GM18858 (cell line): Measurements from ENCODE around the gene PARP2.
"Not testable (repeated sequence)": the region's sequence is repeated elsewhere in the genome, so short reads cannot be mapped to it uniquely, and the experiment has no call there.

Source experiments
- ATAC-seq: cut with Tn5 transposase; IDR thresholded peaks from one replicate; pipeline ENCODE4 v1.9.1; 2021; ENCODE audit not compliant: unreplicated experiment

Gene PARP2

GRCh38 chr14:20343092-20343861, at the start of gene PARP2:
TSS of gene PARP2 (plus strand) at chr14:20343635. CDS start at chr14:20343642, 7 bp downstream.
- ATAC-seq: peak; percentile 92

DNA sequence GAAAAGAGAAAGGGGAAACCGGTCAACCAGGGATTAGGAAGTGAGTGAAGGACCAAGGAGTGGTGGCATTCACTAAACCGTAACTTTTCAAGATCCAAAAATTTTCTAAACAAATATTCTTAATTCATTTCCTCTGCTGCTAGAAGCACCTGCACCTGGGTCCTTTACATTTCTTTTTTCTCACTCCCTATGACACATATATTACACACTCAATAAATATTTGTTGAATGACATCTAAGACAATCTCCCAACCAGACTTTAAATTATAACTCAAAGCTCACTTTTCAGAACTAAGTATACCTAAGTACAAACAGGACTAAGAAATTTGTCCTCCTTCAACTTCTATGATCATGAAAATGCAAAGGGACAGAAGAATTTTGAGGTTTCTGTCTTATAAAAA, 48.8 kb upstream of the PARP2 start:
- no peak for ATAC-seq

DNA sequence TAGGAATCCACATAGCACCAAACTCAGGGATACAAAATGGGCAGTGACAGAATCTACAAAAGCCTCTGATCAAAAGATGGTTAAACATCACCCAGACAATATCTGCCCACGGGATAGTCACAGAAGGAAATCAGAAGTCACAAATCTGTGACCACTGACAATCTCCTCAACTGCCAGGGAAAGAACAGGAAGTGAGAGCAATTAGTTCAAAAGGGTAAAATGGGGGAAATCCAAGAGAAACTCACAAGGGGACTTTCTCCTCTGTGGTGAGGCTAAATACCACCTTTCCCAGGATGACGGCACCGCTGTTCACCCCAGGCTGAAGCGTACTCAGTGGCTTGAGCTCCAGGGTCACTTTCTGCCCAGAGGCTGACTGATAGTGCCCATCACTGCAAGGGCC, 48.4 kb upstream of the PARP2 start:
- peak; percentile 84 for ATAC-seq

GRCh38 chr14:20302042-20302755, 41.2 kb upstream of the PARP2 start:
- no peak for ATAC-seq

DNA sequence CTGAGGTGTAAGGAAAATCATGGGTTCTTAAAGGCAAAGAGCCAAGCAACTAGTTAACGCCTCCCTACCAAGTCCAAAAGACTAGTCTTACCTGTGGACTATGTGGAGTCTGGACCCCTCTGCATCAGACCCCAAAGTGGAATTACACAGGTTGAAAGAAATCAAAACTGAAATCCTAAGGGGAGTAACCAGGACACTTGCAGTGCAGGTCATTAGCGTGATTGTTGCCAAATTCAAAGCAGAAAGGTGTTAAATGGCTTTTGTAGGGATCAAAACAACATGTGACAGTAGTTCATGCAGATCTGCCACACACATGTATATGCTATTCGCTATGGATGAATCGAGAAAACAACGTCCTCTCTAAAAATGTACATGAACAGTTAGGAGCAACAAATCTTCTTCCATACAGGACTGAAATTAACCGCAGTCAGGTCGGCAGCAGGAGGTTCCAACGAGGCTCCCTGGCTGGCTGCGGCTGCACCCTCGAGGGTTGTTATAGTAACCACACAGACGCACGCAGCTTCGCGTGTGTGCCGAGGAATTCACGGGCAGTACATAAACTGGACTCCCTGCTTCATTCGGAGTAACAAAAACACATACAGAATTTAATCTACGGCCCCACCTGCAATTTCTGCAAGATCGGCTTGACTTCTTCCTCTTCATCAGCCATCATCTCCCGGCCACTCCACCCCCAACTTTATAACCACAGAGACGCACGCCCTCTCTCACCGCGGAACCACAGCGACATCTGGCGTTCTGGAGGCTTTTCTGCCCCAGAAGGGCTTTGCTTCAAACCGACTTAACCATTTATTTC, 38.0 kb upstream of the PARP2 start, which contains the start of gene TTC5:
Gene TTC5 (minus strand): TSS at position 687 of the 814 bp plus-strand sequence. CDS start 14 bp downstream, at position 673.
- ATAC-seq: peak; percentile 87

GRCh38 chr14:20306079-20306423, 37.4 kb upstream of the PARP2 start:
- peak; percentile 11 for ATAC-seq

- ATAC-seq: no peak
Observed at GRCh38 chr14:20314026-20314425, 29.4 kb upstream of the PARP2 start.

DNA sequence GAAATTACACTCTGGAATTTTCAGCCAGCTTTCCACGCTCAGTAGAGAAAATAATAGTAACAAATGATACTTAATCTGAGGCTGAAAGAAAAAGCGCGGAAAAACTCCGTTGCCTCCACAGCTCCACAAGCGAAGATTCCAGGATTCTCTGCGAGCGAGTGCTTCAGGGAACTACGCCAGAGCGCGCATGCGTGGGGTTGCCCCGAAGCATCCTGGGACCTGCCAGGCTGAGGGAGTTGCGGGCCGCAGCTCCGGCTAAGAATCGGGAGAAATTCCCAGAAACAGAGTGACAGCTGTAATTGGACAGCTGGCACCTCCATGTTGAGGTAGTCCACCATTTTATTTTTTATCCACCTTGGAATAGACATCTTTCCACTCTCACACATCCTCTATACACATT, 25.7 kb upstream of the PARP2 start:
- ATAC-seq: no peak

GRCh38 chr14:20327005-20327869, 16.2 kb upstream of the PARP2 start:
- ATAC-seq: no peak

DNA sequence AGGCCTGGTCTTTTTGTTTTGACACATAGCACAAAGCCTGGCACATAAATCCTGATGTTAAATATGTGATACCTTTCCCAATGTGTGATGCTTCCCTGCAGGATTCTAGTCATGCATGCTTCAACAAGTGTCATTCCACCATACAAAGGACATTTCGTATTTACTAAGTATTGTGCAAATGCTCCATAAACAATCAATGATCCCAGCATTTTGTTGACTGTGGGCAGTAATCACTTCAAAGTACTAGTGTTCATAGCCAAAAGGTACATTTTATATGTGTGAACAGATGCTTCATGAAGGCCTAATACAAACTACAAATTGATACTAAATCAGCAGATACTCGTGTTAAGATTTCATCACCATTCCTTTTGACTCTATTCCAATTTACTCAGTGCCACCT, 14.7 kb upstream of the PARP2 start:
- no peak for ATAC-seq

DNA sequence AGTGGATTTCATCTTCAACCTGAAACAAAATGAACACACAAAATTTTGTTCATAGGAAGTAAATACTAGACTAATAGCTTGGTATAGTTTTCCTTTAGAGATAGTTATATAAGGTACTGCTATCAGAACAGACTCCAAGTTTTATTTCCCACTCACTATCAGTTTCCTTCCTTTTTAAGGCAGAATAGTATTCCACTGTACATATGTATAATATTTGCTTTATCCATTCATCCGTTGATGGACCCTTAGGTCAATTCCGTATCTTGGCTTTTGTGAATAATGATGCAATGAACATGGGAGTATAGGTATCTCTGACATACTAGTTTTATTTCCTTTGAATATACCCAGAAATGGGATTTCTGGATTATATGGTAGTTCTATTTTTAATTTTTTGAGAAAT, 14.1 kb upstream of the PARP2 start:
- ATAC-seq: no peak

GRCh38 chr14:20331053-20331613, 12.3 kb upstream of the PARP2 start:
- ATAC-seq: no peak

GRCh38 chr14:20332431-20332787, 11.0 kb upstream of the PARP2 start:
- ATAC-seq: no peak

DNA sequence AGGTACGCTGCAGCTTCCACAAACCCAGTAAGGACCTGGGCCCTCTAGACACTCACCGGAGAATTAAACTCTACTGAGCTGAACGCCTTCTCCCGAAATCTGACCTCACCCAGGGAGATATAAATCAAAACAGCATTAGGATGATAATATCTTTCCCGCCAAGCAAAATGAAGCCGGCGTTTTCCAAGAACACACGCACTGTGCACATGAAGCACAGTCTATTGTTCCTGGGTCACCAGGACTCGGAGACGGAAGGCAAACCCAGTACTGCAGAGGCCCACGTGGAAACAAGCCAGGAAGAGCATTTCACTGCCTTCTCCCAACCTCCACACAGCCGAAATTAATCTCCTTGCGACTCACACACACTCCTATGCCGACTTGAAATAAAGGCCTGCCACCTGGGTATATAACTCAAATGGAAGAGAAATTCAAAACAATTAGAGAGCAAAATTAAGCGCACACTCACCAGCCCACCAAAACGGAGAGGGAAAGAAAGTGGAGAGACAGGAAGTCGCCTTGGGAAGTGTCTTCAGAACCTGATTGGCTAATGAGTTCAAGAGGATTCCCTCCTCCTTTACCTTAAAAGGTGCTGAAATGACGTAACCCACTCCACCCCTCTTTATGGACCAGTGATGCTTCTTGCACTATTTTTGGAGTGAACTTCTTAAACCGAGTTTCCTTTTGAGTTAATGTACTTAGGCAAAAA, 10.5 kb upstream of the PARP2 start, which contains the start of gene CCNB1IP1:
Gene CCNB1IP1 (minus strand): TSS at position 492 of the 706 bp plus-strand sequence. CDS start 16,756 bp downstream, outside the sequence.
- peak; percentile 97 for ATAC-seq

DNA sequence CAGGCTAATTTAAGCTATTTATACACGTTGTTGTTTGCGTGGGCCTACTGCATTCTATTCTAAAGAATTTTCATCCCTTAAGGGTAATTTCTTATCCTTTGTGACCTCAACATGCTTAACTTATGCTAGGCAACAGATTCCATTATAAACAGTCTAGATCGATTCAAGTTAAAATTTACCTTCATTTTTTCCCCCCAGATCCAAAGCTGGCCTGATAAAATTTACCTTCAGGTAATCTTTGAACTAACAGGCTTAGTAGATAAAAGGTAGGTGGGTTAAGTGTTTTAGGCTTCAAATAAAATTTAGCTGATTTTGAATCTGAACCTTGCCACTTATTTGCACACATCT, 10.0 kb upstream of the PARP2 start:
- ATAC-seq: no peak

- ATAC-seq: no peak
Observed at GRCh38 chr14:20334017-20334416, 9.4 kb upstream of the PARP2 start.

DNA sequence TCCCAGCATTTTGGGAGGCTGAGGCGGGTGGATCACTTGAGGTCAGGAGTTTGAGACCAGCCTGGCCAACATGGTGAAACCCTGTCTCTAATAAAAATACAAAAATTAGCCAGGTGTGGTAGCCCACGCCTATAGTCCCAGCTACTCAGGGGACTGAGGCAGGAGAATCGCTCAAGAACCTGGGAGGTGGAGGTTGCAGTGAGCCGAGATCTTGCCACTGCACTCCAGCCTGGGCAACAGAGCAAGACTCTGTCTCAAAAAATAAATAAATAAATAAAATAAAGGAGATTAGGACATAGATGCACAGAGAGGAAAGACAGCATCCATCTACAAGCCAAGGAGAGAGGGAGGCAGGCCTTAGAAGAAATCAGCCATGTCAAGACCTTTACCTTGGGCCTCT, 2.4 kb upstream of the PARP2 start:
- not testable (repeated sequence) for ATAC-seq

DNA sequence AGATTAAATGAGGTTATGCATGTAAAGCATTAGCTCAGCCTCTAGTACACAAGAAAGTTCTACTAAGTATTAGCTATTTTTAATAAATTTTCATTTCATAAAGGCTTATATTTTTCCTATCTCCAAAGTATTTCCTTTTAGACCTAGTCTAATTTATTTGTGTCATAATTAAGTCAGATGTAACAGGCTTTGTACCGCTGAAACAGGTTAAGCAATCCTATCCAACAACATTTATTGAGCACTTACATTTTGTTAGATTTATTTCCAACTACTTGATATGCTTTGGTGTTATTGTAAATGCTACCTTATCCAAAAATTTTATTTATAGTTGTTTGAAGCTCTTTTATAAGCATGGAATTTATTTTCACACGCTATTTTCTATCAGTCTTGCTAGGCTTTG, 1.8 kb upstream of the PARP2 start:
- no peak for ATAC-seq

- no peak for ATAC-seq
Observed at GRCh38 chr14:20343862-20344220, 406 bp downstream of the PARP2 start.

DNA sequence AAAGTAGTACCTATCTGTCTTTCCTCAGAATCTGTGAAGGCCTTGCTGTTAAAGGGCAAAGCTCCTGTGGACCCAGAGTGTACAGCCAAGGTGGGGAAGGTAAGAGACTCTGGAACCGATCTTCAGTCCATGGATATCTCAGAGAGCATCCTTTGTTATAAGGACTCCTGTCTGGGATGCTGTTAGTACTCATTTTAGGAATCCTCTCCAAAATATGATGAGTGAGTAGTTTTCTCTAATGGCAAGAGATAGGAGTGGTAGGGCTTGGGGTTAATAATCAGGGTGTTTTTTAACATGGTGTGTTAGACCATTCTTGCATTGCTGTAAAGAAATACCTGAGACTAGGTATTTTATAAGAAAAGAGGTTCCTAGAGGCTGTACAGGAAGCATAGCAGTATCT, 1.9 kb downstream of the PARP2 start:
- no peak for ATAC-seq
